NCI-H1417 (cell line): Measurements from ENCODE around the gene ZNF83.
"Not testable (repeated sequence)": the region's sequence is repeated elsewhere in the genome, so short reads cannot be mapped to it uniquely, and the experiment has no call there.

Source experiments
- DNase-seq, 3 experiments: peaks; one replicate each; lab custom pipeline; 2025; lab: John Stamatoyannopoulos, UW

ZNF83 gene

GRCh38 chr19:52639996-52640395 is 1.8 kb upstream of the ZNF83 start:
- no peak for DNase-seq

- no peak for DNase-seq
Measured at GRCh38 chr19:52638601-52639000, 446 bp upstream of the ZNF83 start.

DNA sequence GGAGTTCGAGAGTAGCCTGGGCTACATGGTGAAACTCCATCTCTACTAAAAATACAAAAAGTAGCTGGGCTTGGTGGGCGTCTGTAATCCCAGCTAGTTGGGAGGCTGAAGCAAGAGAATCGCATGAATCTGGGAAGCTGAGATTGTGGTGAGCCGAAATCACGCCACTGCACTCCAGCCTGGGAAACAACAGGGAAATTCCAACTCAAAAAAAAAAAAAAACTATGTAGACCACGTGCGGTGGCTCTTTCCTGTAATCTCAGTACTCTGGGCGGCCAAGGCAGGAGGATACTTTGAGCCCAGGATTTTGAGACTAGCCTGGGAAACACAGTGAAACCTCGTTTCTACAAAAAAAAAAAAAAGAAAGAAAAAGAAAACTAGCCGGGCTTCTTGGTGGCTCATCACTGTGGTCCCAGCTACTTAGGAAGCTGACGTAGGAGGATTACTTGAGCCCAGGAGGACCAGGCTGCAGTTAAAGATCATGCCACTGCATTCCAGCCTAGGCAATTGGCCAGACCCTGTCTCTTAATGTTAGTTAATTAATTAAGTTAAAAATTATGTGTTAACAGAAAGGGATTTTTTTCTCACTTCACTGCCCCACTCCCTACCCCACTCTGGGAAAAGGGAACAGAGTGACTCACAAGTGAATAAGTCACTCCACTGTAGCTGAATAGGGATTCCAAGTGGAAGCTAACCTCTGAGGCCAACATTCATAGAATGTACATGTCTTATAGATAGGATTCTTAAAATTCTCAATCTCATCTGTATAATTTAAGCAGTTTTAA is 2.2 kb downstream of the ZNF83 start:
- DNase-seq, result no peak

- not testable (repeated sequence) for DNase-seq
Measured at GRCh38 chr19:52627441-52627840, 10.7 kb downstream of the ZNF83 start.

GRCh38 chr19:52626915-52627314 is 11.2 kb downstream of the ZNF83 start:
- no peak for DNase-seq

DNA sequence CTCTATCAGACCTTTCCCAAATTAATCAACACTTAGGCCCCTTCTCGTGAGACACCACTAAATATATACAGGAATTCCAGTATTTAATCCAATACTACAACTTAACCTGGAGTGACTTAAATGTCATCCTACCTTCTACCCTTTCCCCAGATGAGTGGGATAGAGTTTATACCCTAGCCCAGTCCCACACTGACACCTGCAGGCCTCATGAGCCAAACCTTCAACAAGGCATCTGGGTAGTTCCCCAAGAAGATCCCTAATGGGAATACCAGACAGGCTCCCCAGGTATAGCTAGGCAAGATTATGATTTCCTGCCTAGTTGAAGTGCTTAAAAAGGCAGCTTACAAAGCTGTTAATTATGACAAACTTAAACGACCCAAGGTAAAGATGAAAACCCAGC is 15.9 kb downstream of the ZNF83 start:
- no peak for DNase-seq

DNA sequence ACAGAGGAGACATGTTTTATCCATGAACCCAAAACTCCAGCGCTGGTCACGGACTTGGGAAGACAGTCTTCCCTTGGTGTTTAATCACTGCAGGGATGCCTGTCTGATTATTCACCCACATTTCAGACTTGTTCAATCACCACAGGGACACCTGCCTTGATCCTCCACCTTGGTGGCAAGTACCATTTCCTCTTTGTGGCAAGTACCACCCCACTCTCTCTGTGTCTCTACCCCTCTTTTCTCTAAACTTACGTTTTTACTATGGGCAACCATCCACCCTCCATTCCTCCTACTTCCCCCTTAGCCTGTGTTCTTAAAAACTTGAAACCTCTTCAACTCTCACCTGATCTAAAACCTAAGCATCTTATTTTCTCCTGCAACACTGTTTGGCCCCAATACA is 16.8 kb downstream of the ZNF83 start:
- no peak for DNase-seq

DNA sequence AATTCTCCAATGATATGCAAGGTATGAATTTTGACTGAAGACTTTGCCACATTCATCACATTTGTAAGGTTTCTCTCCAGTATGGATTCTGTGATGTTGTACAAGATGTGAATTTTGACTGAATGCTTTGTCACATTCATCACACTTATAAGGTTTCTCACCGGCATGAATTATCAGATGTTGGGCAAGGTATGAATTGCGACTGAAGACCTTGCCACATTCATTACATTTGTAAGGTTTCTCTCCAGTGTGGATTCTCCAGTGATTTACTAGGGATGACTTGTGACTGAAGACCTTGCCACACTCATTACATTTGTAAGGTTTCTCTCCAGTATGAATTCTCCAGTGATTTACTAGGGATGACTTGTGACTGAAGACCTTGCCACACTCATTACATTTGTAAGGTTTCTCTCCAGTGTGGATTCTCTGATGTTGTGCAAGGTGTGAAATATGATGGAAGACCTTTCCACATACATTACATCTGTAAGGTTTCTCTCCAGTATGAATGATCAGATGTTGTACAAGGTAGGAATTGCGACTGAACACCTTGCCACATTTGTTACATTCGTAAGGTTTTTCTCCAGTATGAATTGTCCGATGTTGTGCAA is 24.8 kb downstream of the ZNF83 start:
- no peak for DNase-seq

DNA sequence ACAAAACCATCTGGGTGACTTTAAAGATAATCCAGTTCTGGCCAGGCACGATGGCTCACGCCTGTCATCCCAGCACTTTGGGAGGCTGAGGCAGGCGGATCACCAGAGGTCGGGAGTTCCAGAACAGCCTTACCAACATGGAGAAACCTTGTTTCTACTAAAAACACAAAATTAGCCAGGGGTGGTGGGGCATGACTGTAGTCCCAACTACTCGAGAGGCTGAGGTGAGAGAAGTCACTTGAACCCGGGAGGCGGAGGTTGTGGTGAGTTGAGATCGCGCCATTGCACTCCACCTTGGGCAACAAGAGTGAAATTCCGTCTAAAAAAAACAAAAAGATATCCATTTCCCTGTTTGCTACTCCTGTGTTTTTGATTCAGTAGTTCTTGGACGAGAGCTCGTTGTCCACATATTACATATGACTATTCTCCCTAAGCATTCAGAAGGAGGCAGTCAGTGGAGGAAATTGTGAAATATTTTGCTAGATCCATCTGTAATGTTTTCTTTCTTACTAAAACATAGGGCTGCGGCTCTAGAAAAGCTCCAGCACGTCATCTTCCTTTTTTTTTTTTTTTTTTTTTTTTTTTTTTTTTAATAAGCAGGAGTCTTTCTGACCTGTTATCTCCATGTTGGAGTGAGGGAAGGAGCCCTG is 34.5 kb downstream of the ZNF83 start:
- no peak for DNase-seq

GRCh38 chr19:52602941-52603340 is 35.2 kb downstream of the ZNF83 start:
- no peak for DNase-seq

GRCh38 chr19:52601974-52602366 is 36.2 kb downstream of the ZNF83 start:
- peak in 1 of 3 experiments; percentile 48 for DNase-seq

DNA sequence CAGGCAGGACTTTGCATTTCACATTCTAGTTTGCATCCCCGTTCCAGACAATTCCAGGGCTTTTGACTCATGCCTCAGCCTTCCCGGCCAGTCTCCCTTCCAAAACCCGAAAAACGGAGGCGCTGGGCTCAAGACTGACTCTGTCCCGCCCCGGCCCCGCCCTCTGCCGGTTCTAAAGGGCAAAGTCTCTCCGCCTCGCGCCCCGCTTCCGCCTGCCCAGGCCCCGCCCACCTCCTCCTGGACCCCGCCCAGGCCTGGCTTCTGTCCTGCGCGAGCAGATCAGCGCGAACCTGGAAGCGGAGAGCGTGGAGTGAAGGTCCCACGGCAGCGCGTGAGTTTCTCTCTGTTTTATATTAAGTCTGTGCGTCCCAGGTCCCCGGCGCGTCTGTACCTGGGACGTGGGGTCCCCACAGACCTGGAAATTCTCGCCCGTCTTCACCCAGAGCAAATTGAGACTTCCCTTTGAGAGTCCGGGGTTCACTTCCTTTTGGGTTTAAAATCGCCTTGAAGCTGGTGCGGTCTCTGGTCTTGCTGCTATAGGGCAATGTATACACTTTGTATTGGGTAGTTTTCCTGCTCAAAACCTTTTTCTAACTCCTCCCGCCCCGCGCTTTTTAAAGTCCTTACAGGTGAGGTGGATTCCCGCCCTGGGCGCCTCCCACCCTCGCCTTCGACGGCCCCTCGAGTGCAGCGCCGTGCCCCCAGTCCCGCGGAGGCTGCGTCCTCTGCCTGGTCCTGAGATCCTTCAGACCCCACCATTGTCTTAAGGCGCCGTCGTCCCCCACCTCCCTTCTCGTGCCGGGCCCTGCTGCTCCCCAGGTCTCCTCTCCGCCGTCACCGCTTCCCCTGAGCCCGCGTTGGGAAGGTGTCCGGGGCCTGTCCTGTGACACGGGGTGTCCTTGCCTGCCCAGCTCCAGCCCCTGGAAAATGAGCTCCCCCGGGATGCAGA is 36.9 kb downstream of the ZNF83 start:
- DNase-seq, result peak; percentile 79 to 90 (median 84)

GRCh38 chr19:52600639-52601024 is 37.5 kb downstream of the ZNF83 start:
- DNase-seq, result no peak

DNA sequence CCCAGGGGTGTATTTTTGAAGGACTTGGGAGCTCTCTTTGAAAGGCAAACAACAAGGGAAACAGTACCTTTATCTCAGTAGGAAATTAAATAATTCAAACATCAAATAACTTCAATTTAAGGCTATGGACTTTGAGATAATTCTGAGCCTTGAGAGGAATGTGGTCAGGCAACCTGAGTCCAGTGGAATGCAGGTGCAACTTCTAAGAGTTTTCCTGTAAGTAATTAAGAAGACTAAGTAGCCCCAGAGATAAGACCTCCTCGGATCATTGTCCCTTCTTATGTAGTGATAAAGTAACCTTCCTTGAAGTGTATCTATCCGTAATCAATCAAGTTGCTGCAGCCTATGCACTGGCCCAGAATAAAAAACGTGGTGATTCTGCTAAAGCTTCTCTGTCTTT is 38.9 kb downstream of the ZNF83 start:
- DNase-seq, result no peak

DNA sequence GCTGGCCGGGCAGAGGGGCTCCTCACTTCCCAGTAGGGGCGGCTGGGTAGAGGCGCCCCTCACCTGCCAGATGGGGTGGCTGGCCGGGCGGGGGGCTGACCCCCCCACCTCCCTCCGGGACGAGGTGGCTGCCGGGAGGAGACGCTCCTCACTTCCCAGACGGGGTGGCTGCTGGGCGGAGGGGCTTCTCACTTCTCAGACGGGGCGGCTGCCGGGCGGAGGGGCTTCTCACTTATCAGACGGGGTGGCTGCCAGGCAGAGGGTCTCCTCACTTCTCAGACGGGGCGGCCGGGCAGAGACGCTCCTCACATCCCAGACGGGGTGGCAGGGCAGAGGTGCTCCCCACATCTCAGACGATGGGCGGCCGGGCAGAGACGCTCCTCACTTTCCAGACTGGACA is 44.7 kb downstream of the ZNF83 start:
- DNase-seq, result not testable (repeated sequence)

DNA sequence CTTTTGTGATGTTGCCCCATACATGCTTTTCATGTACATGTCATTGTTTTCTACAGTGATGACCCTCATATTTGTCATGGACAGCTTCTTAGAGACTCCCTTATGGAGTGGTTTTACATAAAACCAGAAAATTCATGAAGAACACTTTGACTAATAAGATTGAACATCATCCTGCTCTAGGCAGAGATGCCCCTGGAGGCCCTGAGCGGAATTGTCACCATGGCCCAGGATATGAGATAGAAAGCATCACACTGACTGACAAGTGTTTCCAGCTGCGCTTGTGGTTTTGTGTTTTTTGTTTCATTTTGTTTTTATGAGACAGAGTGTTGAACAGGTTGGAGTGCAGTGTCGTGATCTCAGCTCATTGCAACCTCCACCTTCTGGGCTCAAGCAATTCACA is 45.9 kb downstream of the ZNF83 start:
- DNase-seq, result no peak

GRCh38 chr19:52590728-52591127 is 47.4 kb downstream of the ZNF83 start:
- DNase-seq, result no peak

DNA sequence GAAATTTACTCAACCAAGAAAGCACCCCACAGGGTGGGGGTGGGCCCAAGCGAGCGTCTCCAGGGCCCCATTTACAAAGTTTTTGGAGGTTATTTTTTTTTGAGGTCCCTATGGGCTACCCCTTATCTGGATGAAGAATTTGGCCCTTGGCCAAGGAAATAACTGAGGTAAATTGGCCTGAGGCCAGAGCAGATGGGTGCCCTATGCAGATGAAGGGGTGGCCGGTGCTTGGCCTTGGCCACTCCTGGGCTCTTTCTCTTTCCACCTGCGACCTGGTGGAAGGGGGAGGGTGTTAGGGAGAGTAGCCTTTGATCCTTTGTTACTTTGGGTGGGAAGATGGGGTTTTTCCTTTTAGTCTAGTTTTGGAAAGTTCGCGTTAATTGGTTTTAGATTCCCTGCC is 52.6 kb downstream of the ZNF83 start:
- no peak for DNase-seq

- DNase-seq, result no peak
Measured at GRCh38 chr19:52584736-52585440, 53.3 kb downstream of the ZNF83 start.

- DNase-seq, result peak; percentile 92 to 97 (median 96)
Measured at GRCh38 chr19:52570000-52570861, 67.9 kb downstream of the ZNF83 start, which contains the start of gene ZNF701. Gene ZNF701, plus strand, starts transcription at chr19:52570287. Its CDS starts 3,861 bp downstream, at chr19:52574148.
